ENCODE data around the gene CASQ2. TPM values are rescaled to one million over a fixed set of nuclear protein-coding genes. Genes with fewer than 3 reads are reported as not detected.

CASQ2 gene
- total and polyA plus RNA-seq, 5 donors, result 702 to 865 (median 753) TPM

DNA sequence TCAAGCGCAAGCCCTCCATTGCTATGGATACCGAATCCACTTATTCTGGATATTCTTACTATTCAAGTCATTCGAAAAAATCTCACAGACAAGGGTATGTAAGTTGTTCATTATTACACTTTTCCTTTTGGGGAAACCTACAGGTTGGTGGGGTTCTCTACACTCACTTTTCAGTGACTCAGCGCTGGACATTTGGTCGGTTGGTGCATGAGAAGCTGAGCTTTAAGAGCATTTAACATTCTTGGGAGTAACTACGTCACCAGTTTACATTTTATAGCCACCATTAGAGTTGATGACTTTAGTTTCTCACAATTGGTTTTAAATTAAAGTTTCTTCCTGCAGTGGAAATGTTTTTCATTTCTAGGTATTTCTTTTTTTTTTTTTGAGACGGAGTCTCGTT lies 117.1 kb downstream of the CASQ2 start:
- H3K27ac ChIP-seq (ENCODE audit: low read length), result no peak overlapping the region
- WGBS, result 97% methylated on average over 8 of the region's 8 CpGs
- H3K27me3 ChIP-seq (ENCODE audit: control insufficient read depth, insufficient read depth), result no peaks in the 10 kb centered on the region
- intact Hi-C loops (cut with DNase I), result no loop called here
- ATAC-seq (no peak), DNase-seq (no peak)
- H3K9me3 ChIP-seq (ENCODE audit: control insufficient read depth, low read length), result no peaks in the 10 kb centered on the region
- peaks cover 38% of the 10 kb centered on the region for H3K4me1 ChIP-seq (ENCODE audit: control insufficient read depth, insufficient read depth, low read length)
- H3K4me3 ChIP-seq (ENCODE audit: low read length), result no peak overlapping the region

DNA sequence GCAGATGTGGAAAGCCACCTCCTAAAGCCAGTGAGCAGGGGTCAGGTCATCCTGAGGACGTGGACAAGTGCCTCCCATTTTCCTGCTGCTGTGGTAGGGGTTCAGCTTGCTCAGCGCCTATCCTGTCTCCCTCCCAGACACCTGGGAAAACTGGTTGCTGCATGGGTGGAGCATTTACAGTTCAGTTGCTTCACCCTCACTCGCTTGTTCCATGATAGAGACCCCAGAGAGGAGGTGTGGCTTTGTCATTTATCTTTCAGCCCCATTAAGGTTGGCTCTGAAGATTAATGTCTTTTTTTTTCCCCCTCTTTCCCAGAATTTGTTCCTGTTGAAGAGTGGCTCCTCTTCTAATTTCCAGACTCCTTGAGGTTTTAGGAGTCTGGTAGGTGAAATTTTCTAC lies 117.6 kb downstream of the CASQ2 start:
- no peak for ATAC-seq

More for the DNA sequence above, 117.6 kb downstream of the CASQ2 start:
- no peaks in the 10 kb centered on the region for H3K9me3 ChIP-seq (ENCODE audit: control insufficient read depth, low read length)
- 77% methylated on average over 3 of the region's 3 CpGs for WGBS
- DNase-seq, result no peak
- intact Hi-C loops (cut with DNase I), result no loop called here
- no peaks in the 10 kb centered on the region for H3K27me3 ChIP-seq (ENCODE audit: control insufficient read depth, insufficient read depth)
- H3K27ac ChIP-seq (ENCODE audit: low read length), result no peak overlapping the region
- peaks cover 33% of the 10 kb centered on the region for H3K4me1 ChIP-seq (ENCODE audit: control insufficient read depth, insufficient read depth, low read length)
- H3K4me3 ChIP-seq (ENCODE audit: low read length), result no peak overlapping the region

Other genes starting within 250 kb of the CASQ2 start
- 1 to 10 TPM; 6.1 to 7.5 (median 6.9) TPM for gene VANGL1, start 126.7 kb downstream of the CASQ2 start, total RNA-seq
- gene VANGL1, start 126.7 kb downstream of the CASQ2 start, polyA plus RNA-seq, result 2.2 TPM
- not detected for gene NHLH2, start 72.4 kb upstream of the CASQ2 start, total RNA-seq
- not detected for gene NHLH2, start 72.4 kb upstream of the CASQ2 start, polyA plus RNA-seq
- 1 to 10 TPM; 4.5 to 9.3 (median 5.6) TPM for gene SLC22A15, start 207.8 kb upstream of the CASQ2 start, total RNA-seq
- gene SLC22A15, start 207.8 kb upstream of the CASQ2 start, polyA plus RNA-seq, result 3.5 TPM